HG03280 (cell line): ENCODE measurements around the gene BRCA2.

Experiments
- ATAC-seq: cut with Tn5 transposase; IDR thresholded peaks from one replicate; pipeline ENCODE4 v1.9.1; 2021; ENCODE audit warnings: mild to moderate bottlenecking, moderate library complexity; ENCODE audit not compliant: unreplicated experiment

BRCA2 gene

GRCh38 chr13:32315238-32316027, at the start of gene BRCA2, which contains the start of gene ZAR1L:
TSS of gene BRCA2 (plus strand) at chr13:32315508. CDS start at chr13:32316461, 953 bp downstream.
TSS of gene ZAR1L (minus strand) at chr13:32315363. CDS start at chr13:32311925, 3,438 bp downstream.
- ATAC-seq = peak; percentile 95

- no peak for ATAC-seq
Observed at GRCh38 chr13:32265726-32266125, 49.6 kb upstream of the BRCA2 start.

- ATAC-seq = no peak
Observed at GRCh38 chr13:32266130-32266529, 49.2 kb upstream of the BRCA2 start.

- peak; percentile 88 for ATAC-seq
Observed at GRCh38 chr13:32267836-32268439, 47.4 kb upstream of the BRCA2 start.

- no peak for ATAC-seq
Observed at GRCh38 chr13:32272021-32272683, 43.2 kb upstream of the BRCA2 start.

GRCh38 chr13:32277839-32278238, 37.5 kb upstream of the BRCA2 start:
- ATAC-seq = no peak

- no peak for ATAC-seq
Observed at GRCh38 chr13:32278426-32278825, 36.9 kb upstream of the BRCA2 start.

GRCh38 chr13:32281096-32281495, 34.2 kb upstream of the BRCA2 start:
- no peak for ATAC-seq

- ATAC-seq = no peak
Observed at GRCh38 chr13:32282096-32282711, 33.1 kb upstream of the BRCA2 start.

- ATAC-seq = no peak
Observed at GRCh38 chr13:32284927-32285632, 30.2 kb upstream of the BRCA2 start.

GRCh38 chr13:32285633-32285965, 29.7 kb upstream of the BRCA2 start:
- ATAC-seq = no peak

- no peak for ATAC-seq
Observed at GRCh38 chr13:32297206-32297605, 18.1 kb upstream of the BRCA2 start.

GRCh38 chr13:32298695-32299094, 16.6 kb upstream of the BRCA2 start:
- ATAC-seq = no peak

- ATAC-seq = no peak
Observed at GRCh38 chr13:32299893-32300292, 15.4 kb upstream of the BRCA2 start.

GRCh38 chr13:32300406-32300805, 14.9 kb upstream of the BRCA2 start:
- ATAC-seq = no peak

GRCh38 chr13:32300920-32301319, 14.4 kb upstream of the BRCA2 start:
- no peak for ATAC-seq

- no peak for ATAC-seq
Observed at GRCh38 chr13:32302461-32302860, 12.8 kb upstream of the BRCA2 start.

- ATAC-seq = no peak
Observed at GRCh38 chr13:32305646-32306045, 9.7 kb upstream of the BRCA2 start.

GRCh38 chr13:32309312-32310133, 5.8 kb upstream of the BRCA2 start:
- ATAC-seq = peak; percentile 23

- peak; percentile 62 for ATAC-seq
Observed at GRCh38 chr13:32310134-32310706, 5.1 kb upstream of the BRCA2 start.
